ENCODE results near the gene TMTC2. TPM values are rescaled to one million over a fixed set of nuclear protein-coding genes. Genes with fewer than 3 reads are reported as not detected.

The TMTC2 gene
- total and polyA plus RNA-seq, 10 of the 15 experiments (the other 5 are each of a cell fraction or from before 2014, with no cell fraction given) = 0.14 to 9.7 (median 1.2) TPM

DNA sequence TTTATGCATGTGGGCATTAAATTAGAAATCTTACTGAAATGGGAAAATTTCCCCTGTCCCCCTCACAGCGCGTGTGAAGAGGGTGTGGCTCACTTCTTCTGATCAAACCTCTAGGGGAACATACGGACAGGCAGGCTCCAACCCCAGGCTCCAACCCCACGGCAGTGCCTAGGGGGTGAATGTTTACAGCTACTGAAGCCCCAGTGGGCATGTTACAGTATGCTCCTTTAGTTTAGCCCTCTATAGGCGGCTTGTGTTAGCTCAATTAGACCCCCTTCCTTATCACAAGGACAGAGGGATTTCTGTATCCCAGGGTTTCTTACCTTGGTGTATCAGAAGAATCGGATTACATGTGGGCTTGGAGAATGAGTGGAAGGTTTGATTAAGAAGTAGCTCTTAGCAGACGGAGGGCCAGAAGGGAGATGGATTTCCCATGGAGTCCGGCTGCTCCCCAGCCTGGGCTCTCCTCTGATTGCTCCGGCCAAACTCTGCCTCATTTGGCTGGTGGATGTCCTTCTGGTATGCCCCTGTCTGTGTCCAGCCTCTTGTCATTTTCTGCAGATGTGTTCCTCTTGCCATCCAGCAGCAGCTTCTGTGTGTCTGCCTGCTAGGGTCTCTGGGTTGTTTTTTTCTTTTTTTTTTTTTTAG lies 223.7 kb downstream of the TMTC2 start (continued):
- TF ChIP-seq, protein P1, sequence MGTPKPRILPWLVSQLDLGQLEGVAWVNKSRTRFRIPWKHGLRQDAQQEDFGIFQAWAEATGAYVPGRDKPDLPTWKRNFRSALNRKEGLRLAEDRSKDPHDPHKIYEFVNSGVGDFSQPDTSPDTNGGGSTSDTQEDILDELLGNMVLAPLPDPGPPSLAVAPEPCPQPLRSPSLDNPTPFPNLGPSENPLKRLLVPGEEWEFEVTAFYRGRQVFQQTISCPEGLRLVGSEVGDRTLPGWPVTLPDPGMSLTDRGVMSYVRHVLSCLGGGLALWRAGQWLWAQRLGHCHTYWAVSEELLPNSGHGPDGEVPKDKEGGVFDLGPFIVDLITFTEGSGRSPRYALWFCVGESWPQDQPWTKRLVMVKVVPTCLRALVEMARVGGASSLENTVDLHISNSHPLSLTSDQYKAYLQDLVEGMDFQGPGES (IDR thresholded peaks at IDR 0.05) = no peak
- no peak for TF ChIP-seq NFIC (IDR thresholded peaks at IDR 0.05; ENCODE audit: low read depth, low read length)
- TF ChIP-seq JUNB (IDR thresholded peaks at IDR 0.05) = no peak
- TF ChIP-seq SIX5 (IDR thresholded peaks at IDR 0.05; ENCODE audit: low read depth, low read length, severe bottlenecking) = no peak
- TF ChIP-seq YY1 (IDR thresholded peaks at IDR 0.05; ENCODE audit: low read depth, low read length) = no peak
- TF ChIP-seq, protein P2, sequence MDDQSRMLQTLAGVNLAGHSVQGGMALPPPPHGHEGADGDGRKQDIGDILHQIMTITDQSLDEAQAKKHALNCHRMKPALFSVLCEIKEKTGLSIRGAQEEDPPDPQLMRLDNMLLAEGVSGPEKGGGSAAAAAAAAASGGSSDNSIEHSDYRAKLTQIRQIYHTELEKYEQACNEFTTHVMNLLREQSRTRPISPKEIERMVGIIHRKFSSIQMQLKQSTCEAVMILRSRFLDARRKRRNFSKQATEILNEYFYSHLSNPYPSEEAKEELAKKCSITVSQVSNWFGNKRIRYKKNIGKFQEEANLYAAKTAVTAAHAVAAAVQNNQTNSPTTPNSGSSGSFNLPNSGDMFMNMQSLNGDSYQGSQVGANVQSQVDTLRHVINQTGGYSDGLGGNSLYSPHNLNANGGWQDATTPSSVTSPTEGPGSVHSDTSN (IDR thresholded peaks at IDR 0.05; ENCODE audit: insufficient replicate concordance, low read depth, low read length) = no peak
- TF ChIP-seq, protein P3, sequence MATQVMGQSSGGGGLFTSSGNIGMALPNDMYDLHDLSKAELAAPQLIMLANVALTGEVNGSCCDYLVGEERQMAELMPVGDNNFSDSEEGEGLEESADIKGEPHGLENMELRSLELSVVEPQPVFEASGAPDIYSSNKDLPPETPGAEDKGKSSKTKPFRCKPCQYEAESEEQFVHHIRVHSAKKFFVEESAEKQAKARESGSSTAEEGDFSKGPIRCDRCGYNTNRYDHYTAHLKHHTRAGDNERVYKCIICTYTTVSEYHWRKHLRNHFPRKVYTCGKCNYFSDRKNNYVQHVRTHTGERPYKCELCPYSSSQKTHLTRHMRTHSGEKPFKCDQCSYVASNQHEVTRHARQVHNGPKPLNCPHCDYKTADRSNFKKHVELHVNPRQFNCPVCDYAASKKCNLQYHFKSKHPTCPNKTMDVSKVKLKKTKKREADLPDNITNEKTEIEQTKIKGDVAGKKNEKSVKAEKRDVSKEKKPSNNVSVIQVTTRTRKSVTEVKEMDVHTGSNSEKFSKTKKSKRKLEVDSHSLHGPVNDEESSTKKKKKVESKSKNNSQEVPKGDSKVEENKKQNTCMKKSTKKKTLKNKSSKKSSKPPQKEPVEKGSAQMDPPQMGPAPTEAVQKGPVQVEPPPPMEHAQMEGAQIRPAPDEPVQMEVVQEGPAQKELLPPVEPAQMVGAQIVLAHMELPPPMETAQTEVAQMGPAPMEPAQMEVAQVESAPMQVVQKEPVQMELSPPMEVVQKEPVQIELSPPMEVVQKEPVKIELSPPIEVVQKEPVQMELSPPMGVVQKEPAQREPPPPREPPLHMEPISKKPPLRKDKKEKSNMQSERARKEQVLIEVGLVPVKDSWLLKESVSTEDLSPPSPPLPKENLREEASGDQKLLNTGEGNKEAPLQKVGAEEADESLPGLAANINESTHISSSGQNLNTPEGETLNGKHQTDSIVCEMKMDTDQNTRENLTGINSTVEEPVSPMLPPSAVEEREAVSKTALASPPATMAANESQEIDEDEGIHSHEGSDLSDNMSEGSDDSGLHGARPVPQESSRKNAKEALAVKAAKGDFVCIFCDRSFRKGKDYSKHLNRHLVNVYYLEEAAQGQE (IDR thresholded peaks at IDR 0.05; ENCODE audit: low read depth, low read length) = no peak
- no peak for TF ChIP-seq RFX5 (IDR thresholded peaks at IDR 0.05; ENCODE audit: low read depth, low read length)
- TF ChIP-seq NBN (IDR thresholded peaks at IDR 0.05) = no peak
- no peak for TF ChIP-seq BMI1 (IDR thresholded peaks at IDR 0.05; ENCODE audit: borderline replicate concordance)

All from GM12878 (cell line).